Measurements from ENCODE around the gene KDM2A.

KDM2A gene

DNA sequence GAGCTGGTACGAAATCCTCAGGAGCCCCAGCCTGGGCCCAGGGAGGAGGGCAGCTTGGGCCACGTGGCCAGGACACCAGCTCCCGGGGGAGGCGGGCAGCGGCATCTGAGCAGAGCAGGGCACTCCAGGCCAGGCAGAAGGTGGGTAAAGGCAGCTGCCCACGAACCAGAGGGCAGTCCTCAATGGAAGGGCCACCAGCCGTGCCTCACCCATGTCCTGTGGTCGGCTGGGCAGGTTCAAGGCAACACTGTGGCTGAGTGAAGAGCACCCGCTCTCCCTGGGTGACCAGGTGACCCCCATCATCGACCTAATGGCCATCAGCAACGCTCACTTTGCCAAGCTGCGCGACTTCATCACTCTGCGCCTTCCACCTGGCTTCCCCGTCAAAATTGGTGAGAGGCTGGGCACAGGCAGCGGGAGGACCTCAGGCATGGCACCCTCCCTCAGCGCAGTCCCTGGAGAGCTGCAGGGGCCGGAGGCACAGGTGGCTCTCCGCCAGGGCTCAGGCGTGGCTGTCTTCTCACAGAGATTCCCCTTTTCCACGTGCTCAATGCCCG lies 181.8 kb downstream of the KDM2A start:
- no peaks in the 10 kb centered on the region for H3K9me3 ChIP-seq (ENCODE audit: control insufficient read depth, low read length)
- no peak overlapping the region for H3K4me2 ChIP-seq (ENCODE audit: low read length)
- H3K36me3 ChIP-seq (ENCODE audit: control insufficient read depth, insufficient read depth, low read length) = no peaks in the 10 kb centered on the region
- TF ChIP-seq, protein P1, sequence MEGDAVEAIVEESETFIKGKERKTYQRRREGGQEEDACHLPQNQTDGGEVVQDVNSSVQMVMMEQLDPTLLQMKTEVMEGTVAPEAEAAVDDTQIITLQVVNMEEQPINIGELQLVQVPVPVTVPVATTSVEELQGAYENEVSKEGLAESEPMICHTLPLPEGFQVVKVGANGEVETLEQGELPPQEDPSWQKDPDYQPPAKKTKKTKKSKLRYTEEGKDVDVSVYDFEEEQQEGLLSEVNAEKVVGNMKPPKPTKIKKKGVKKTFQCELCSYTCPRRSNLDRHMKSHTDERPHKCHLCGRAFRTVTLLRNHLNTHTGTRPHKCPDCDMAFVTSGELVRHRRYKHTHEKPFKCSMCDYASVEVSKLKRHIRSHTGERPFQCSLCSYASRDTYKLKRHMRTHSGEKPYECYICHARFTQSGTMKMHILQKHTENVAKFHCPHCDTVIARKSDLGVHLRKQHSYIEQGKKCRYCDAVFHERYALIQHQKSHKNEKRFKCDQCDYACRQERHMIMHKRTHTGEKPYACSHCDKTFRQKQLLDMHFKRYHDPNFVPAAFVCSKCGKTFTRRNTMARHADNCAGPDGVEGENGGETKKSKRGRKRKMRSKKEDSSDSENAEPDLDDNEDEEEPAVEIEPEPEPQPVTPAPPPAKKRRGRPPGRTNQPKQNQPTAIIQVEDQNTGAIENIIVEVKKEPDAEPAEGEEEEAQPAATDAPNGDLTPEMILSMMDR (IDR thresholded peaks at IDR 0.05) = no peak
- H3K4me1 ChIP-seq = no peaks in the 10 kb centered on the region
- no peak overlapping the region for H3K9ac ChIP-seq
- no peaks in the 10 kb centered on the region for H3K79me2 ChIP-seq
- no peak overlapping the region for H3K4me3 ChIP-seq (ENCODE audit: low read depth, low read length)
- H2AFZ ChIP-seq = no peak overlapping the region
- H3K27me3 ChIP-seq (ENCODE audit: control insufficient read depth, insufficient read depth, low read length) = no peaks in the 10 kb centered on the region
- H3K27ac ChIP-seq = no peak overlapping the region

DNA sequence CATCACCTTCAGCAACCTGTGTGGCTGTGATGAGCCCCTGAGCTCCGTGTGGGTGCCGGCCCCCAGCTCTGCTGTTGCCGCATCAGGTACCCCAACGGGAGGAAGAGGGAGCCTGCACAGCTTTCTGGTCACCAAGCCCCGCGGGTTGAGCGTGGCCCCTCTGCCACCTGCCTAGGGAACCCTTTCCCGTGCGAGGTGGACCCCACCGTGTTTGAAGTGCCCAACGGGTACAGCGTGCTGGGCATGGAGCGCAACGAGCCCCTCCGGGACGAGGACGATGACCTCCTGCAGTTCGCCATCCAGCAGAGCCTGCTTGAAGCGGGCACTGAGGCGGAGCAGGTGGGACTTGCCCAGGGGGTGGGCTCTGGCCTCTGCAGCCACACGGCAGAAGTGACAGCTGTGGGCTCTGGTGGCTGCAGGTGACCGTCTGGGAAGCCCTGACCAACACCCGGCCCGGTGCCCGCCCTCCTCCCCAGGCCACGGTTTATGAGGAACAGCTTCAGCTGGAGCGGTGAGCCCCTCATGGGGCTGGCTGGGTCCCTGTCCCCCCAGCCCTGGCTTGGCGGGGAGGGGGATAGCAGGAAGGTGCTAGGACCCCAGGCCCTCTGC lies 182.4 kb downstream of the KDM2A start:
- H3K36me3 ChIP-seq (ENCODE audit: control insufficient read depth, insufficient read depth, low read length) = no peaks in the 10 kb centered on the region
- H3K9ac ChIP-seq = no peak overlapping the region
- H3K4me2 ChIP-seq (ENCODE audit: low read length) = no peak overlapping the region
- no peak overlapping the region for H3K4me3 ChIP-seq (ENCODE audit: low read depth, low read length)
- H3K27ac ChIP-seq = no peak overlapping the region
- H3K79me2 ChIP-seq = no peaks in the 10 kb centered on the region
- H3K9me3 ChIP-seq (ENCODE audit: control insufficient read depth, low read length) = no peaks in the 10 kb centered on the region
- no peaks in the 10 kb centered on the region for H3K4me1 ChIP-seq
- no peak overlapping the region for H2AFZ ChIP-seq
- TF ChIP-seq, protein P1 (IDR thresholded peaks at IDR 0.05) = no peak
- H3K27me3 ChIP-seq (ENCODE audit: control insufficient read depth, insufficient read depth, low read length) = no peaks in the 10 kb centered on the region

DNA sequence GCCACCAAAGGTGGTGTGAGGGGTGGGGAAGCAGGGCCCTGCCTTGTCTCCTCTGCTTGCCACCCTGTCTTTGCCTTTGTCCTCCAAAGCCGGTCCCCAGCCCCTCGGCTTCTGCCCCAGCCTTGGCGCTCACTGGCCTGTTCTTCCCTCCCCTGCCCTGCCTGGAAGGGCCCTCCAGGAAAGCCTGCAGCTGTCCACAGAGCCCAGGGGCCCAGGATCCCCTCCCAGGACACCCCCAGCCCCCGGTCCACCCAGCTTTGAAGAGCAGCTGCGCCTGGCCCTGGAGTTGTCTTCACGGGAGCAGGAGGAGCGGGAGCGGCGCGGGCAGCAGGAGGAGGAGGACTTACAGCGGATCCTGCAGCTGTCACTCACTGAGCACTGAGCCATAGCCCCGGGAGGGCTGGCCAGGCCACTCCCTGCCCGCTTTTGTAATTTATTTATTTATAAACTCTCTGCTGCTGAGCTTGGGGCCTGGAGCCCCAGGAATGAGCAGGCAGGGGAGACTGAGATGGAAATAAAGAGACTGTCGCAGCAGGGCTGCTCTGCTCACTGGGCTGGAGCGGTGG lies 183.0 kb downstream of the KDM2A start:
- Histone ChIP-seq H3K36me3 (ENCODE audit: control insufficient read depth, insufficient read depth, low read length) (no peaks in the 10 kb centered on the region), H3K9me3 (ENCODE audit: control insufficient read depth, low read length) (no peaks in the 10 kb centered on the region), H3K79me2 (no peaks in the 10 kb centered on the region), H3K27me3 (ENCODE audit: control insufficient read depth, insufficient read depth, low read length) (no peaks in the 10 kb centered on the region), H3K27ac (peak overlapping the region; percentile 37), H3K4me1 (no peaks in the 10 kb centered on the region), H3K4me3 (ENCODE audit: low read depth, low read length) (peak overlapping the region; percentile 68), H3K4me2 (ENCODE audit: low read length) (peak overlapping the region; percentile 91), H2AFZ (no peak overlapping the region), H3K9ac (no peak overlapping the region)
- TF ChIP-seq, protein P1 (IDR thresholded peaks at IDR 0.05) = no peak

DNA sequence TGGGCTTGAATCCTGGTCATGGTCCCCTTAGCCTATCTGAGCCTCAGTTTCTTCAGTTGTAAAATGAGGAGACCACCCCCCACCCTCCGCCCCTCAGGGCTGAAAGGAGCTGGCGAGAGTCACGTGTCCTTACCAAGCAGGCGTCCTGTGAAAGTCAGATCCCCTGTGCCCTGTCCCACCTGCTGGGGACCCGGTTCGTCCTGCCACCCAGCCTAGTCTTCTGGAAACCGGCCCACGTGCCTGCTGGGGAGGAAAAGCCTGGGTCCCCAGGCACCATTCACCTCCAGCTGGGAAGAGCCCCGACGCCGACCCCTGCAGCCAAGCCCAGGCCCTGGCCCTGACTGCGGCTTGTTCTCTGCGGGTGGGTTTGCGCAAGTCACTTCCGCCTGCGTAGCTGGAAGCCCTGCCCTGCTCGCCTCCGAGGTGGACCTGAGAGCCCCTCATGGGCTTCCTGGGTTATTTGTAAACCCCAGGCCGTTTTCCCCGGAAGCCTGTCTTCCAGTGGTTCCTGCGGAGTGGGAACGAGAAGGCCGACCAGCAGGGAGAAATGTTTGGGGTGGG lies 183.6 kb downstream of the KDM2A start:
- Histone ChIP-seq H3K4me3 (ENCODE audit: low read depth, low read length) (peak overlapping the region; percentile 68), H3K9ac (no peak overlapping the region), H3K4me2 (ENCODE audit: low read length) (peak overlapping the region; percentile 91), H2AFZ (peak overlapping the region; percentile 44), H3K27ac (peak overlapping the region; percentile 37), H3K36me3 (ENCODE audit: control insufficient read depth, insufficient read depth, low read length) (no peaks in the 10 kb centered on the region), H3K9me3 (ENCODE audit: control insufficient read depth, low read length) (no peaks in the 10 kb centered on the region), H3K27me3 (ENCODE audit: control insufficient read depth, insufficient read depth, low read length) (no peaks in the 10 kb centered on the region), H3K79me2 (no peaks in the 10 kb centered on the region), H3K4me1 (no peaks in the 10 kb centered on the region)
- TF ChIP-seq, protein P1 (IDR thresholded peaks at IDR 0.05) = no peak
